ENCODE measurements around the gene PPP3CB. TPM values are rescaled to one million over a fixed set of nuclear protein-coding genes. Genes with fewer than 3 reads are reported as not detected.
"Not testable (repeated sequence)": the region's sequence is repeated elsewhere in the genome, so short reads cannot be mapped to it uniquely, and the experiment has no call there.

The PPP3CB gene
- total and polyA plus RNA-seq, 10 donors = 25.5 to 61.2 (median 39.7) TPM

DNA sequence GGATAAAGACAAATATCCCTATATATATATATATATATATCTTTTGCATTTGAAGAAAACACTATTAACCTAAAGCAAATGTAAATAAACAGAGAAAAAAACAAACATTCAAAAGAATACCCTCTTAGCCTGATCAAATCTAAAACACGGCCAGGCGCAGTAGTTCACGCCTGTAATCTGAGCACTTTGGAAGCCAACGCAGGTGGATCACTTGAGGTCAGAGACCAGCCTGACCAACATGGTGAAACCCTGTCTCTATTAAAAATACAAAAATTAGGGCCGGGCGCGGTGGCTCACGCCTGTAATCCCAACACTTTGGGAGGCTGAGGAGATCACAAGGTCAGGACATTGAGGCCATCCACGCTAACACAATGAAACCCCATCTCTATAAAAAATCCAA, 91.1 kb downstream of the PPP3CB start:
- Histone ChIP-seq H3K4me1 (peaks cover 4 to 57% (median 21%) of the 10 kb centered on the region in 6 donors), H3K4me3 (no peak overlapping the region), H3K27me3 (replicated peaks in 1 of 7) (no peaks in the 10 kb centered on the region), H3K9me3 (no peaks in the 10 kb centered on the region), H3K36me3 (peaks cover 0 to 34% (median 4%) of the 10 kb centered on the region in 6 donors), H3K27ac (no peak overlapping the region)
- intact Hi-C loops (cut with DNase I; ENCODE audit: low total_unique reads) = no loop called here
- TF ChIP-seq, protein P1, sequence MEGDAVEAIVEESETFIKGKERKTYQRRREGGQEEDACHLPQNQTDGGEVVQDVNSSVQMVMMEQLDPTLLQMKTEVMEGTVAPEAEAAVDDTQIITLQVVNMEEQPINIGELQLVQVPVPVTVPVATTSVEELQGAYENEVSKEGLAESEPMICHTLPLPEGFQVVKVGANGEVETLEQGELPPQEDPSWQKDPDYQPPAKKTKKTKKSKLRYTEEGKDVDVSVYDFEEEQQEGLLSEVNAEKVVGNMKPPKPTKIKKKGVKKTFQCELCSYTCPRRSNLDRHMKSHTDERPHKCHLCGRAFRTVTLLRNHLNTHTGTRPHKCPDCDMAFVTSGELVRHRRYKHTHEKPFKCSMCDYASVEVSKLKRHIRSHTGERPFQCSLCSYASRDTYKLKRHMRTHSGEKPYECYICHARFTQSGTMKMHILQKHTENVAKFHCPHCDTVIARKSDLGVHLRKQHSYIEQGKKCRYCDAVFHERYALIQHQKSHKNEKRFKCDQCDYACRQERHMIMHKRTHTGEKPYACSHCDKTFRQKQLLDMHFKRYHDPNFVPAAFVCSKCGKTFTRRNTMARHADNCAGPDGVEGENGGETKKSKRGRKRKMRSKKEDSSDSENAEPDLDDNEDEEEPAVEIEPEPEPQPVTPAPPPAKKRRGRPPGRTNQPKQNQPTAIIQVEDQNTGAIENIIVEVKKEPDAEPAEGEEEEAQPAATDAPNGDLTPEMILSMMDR (IDR thresholded peaks at IDR 0.05 in 8 of 11, conservative IDR thresholded peaks at IDR 0.05 in 3 of 11) = no peak
- no peak for TF ChIP-seq POLR2A (IDR thresholded peaks at IDR 0.05)
- no peak for DNase-seq
- 95 to 97% (median 96%) methylated on average over 9 of the region's 9 CpGs for whole genome bisulfite sequencing, 5 donors

DNA sequence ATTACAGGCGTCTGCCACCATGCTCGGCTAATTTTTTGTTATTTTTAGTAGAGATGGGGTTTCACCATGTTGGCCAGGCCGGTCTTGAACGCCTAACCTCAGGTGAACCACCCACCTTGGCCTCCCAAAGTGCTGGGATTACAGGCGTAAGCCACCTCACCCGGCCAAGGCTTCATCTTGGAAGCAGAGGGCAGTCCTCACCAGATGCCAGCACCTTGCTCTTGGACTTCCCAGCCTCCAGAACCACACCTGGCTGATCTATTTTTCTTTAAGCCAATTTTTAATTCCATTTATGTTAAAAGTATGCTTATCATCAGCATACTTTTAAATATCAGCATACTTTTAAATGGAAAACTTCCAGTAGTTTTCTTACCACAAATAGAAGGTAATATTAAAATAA, 94.2 kb downstream of the PPP3CB start:
- no peak overlapping the region for H3K4me3 ChIP-seq
- intact Hi-C loops (cut with DNase I; ENCODE audit: low total_unique reads) = no loop called here
- DNase-seq = no peak
- peaks cover 0 to 49% (median 29%) of the 10 kb centered on the region in 6 donors for H3K36me3 ChIP-seq
- no peaks in the 10 kb centered on the region for H3K9me3 ChIP-seq
- WGBS, 5 donors = 90 to 100% (median 98%) methylated on average over 6 of the region's 6 CpGs
- no peaks in the 10 kb centered on the region for H3K27me3 ChIP-seq (replicated peaks in 1 of 7)
- no peak overlapping the region for H3K27ac ChIP-seq
- TF ChIP-seq, protein P1 (IDR thresholded peaks at IDR 0.05 in 8 of 11, conservative IDR thresholded peaks at IDR 0.05 in 3 of 11) = no peak
- TF ChIP-seq POLR2AphosphoS5 (IDR thresholded peaks at IDR 0.05) (no peak), POLR2A (IDR thresholded peaks at IDR 0.05) (no peak)
- peaks cover 0 to 30% (median 5%) of the 10 kb centered on the region in 6 donors for H3K4me1 ChIP-seq

DNA sequence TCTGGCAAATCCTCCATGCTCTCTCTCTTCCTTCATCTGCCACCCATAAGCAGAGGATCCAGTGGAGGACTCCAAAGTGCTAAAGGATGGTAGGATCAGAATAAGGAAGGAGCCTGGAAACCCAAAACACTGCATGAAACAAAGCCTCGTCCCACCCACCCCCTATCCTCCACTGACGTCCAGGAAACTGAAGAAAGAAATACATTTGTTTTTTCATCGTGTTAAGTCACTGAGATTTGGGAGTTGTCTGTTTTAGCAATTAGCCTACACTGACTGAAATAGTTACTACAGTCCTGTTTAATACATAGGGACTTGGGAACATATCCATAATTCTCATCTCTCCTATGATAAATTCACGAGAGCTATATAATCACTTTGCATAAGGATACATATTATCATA, 96.8 kb downstream of the PPP3CB start:
- Histone ChIP-seq H3K9me3 (no peaks in the 10 kb centered on the region), H3K4me1 (peaks cover 0 to 5% (median 0%) of the 10 kb centered on the region in 6 donors), H3K4me3 (no peak overlapping the region), H3K27me3 (replicated peaks in 1 of 7) (no peaks in the 10 kb centered on the region), H3K27ac (no peak overlapping the region), H3K36me3 (peaks cover 3 to 68% (median 51%) of the 10 kb centered on the region in 6 donors)
- TF ChIP-seq POLR2A (IDR thresholded peaks at IDR 0.05) (no peak), POLR2AphosphoS5 (IDR thresholded peaks at IDR 0.05) (no peak)
- TF ChIP-seq, protein P1 (IDR thresholded peaks at IDR 0.05 in 8 of 11, conservative IDR thresholded peaks at IDR 0.05 in 3 of 11) = no peak
- intact Hi-C loops (cut with DNase I; ENCODE audit: low total_unique reads) = no loop called here
- 77 to 85% (median 82%) methylated on average over 4 of the region's 4 CpGs for WGBS, 5 donors
- no peak for DNase-seq

DNA sequence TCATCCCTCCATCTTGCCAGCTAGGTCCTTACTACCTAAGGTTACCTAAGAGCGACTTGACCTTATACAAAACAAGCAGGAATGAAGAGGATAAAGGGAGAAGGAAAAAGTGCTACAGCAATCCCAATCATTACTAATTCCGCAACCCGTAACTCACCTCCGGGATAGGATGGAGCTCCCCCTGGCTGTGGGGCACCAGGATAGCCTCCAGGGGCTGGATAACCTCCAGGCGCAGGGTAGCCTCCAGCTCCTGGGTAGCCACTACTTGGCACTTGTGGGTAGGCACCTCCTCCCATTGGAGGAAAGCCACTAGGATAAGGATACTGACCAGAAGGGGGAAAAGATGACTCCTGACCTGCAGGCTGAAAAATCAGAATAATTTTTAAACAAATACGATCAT, 97.8 kb downstream of the PPP3CB start:
- H3K36me3 ChIP-seq = peaks cover 3 to 73% (median 51%) of the 10 kb centered on the region in 6 donors
- intact Hi-C loops (cut with DNase I; ENCODE audit: low total_unique reads) = no loop called here
- no peak overlapping the region for H3K27ac ChIP-seq
- TF ChIP-seq POLR2AphosphoS5 (IDR thresholded peaks at IDR 0.05) (no peak), POLR2A (IDR thresholded peaks at IDR 0.05) (no peak)
- TF ChIP-seq, protein P1 (IDR thresholded peaks at IDR 0.05 in 8 of 11, conservative IDR thresholded peaks at IDR 0.05 in 3 of 11) = no peak
- no peak for DNase-seq
- H3K27me3 ChIP-seq (replicated peaks in 1 of 7) = no peaks in the 10 kb centered on the region
- no peak overlapping the region for H3K4me3 ChIP-seq
- H3K4me1 ChIP-seq = peaks cover 0 to 5% (median 0%) of the 10 kb centered on the region in 6 donors
- WGBS, 5 donors = 95 to 99% (median 98%) methylated on average over 6 of the region's 6 CpGs
- no peaks in the 10 kb centered on the region for H3K9me3 ChIP-seq

GRCh38 chr10:73394325-73394724, 101.5 kb downstream of the PPP3CB start:
- H3K9me3 ChIP-seq; DNase-seq; H3K4me3 ChIP-seq; H3K27ac ChIP-seq; H3K27me3 ChIP-seq (replicated peaks in 1 of 7); intact Hi-C loops (cut with DNase I; ENCODE audit: low total_unique reads); H3K4me1 ChIP-seq: not testable (repeated sequence)
- WGBS, 5 donors = 96 to 99% (median 98%) methylated on average over 3 of the region's 4 CpGs
- peaks cover 3 to 89% (median 54%) of the 10 kb centered on the region in 6 donors for H3K36me3 ChIP-seq

Data from spleen (tissue), 11 donors.